HG03571 (cell line): ENCODE measurements around the gene ARHGAP45.

ENCODE experiments used
- ATAC-seq: cut with Tn5 transposase; IDR thresholded peaks from one replicate; pipeline ENCODE4 v1.9.1; 2021; ENCODE audit not compliant: unreplicated experiment

ARHGAP45 gene

GRCh38 chr19:1103132-1103707, 36.3 kb downstream of the ARHGAP45 start:
- no peak for ATAC-seq

- ATAC-seq, result peak; percentile 54
Measured at GRCh38 chr19:1103708-1104310, 36.8 kb downstream of the ARHGAP45 start, which contains the start of gene GPX4. Gene GPX4 (plus strand): TSS chr19:1103994. CDS start chr19:1104044, 50 bp downstream.

GRCh38 chr19:1104311-1105007, 37.5 kb downstream of the ARHGAP45 start:
- ATAC-seq, result peak; percentile 31

- no peak for ATAC-seq
Measured at GRCh38 chr19:1105008-1105872, 38.3 kb downstream of the ARHGAP45 start.

GRCh38 chr19:1105873-1106840, 39.2 kb downstream of the ARHGAP45 start:
- no peak for ATAC-seq

GRCh38 chr19:1106841-1107660, 40.1 kb downstream of the ARHGAP45 start:
- ATAC-seq, result no peak

GRCh38 chr19:1107661-1108261, 40.8 kb downstream of the ARHGAP45 start:
- ATAC-seq, result no peak

GRCh38 chr19:1108291-1109031, 41.5 kb downstream of the ARHGAP45 start:
- no peak for ATAC-seq

GRCh38 chr19:1109032-1109551, 42.1 kb downstream of the ARHGAP45 start:
- no peak for ATAC-seq

- no peak for ATAC-seq
Measured at GRCh38 chr19:1109697-1110671, 43.0 kb downstream of the ARHGAP45 start.

- ATAC-seq, result no peak
Measured at GRCh38 chr19:1110809-1111640, 44.1 kb downstream of the ARHGAP45 start.

- no peak for ATAC-seq
Measured at GRCh38 chr19:1111641-1112267, 44.8 kb downstream of the ARHGAP45 start.

GRCh38 chr19:1112268-1113029, 45.5 kb downstream of the ARHGAP45 start:
- ATAC-seq, result no peak

- ATAC-seq, result peak; percentile 48
Measured at GRCh38 chr19:1113030-1113985, 46.3 kb downstream of the ARHGAP45 start.
